OCI-LY3 (cell line): ENCODE results near the gene ADAMTSL5.
A peak's percentile ranks its signal among the peaks of the same experiment; 100 is the strongest.

Experiments
- H2AFZ ChIP-seq: fragments of 200-600, 300-600 bp; shearing (Covaris generic); 2 replicates; pipeline ENCODE4 v1.6.0; 2014; ENCODE audit warnings: antibody characterized with exemption, low read depth, low read length
- H3K27ac ChIP-seq: fragments of 200-600, 300-600 bp; sonication (generic); 2 replicates; pipeline ENCODE4 v1.5.1; 2014; ENCODE audit warnings: mild to moderate bottlenecking, low read length, moderate library complexity, mixed read lengths
- H3K27me3 ChIP-seq: fragments of 200-600, 300-600 bp; sonication (generic); 2 replicates; pipeline ENCODE4 v1.6.1; 2014; ENCODE audit warnings: low read depth, low read length, mixed read lengths
- H3K36me3 ChIP-seq: fragments of 200-600, 300-600 bp; sonication (generic); replicated peaks from 2 replicates; pipeline ENCODE3; 2014; ENCODE audit warnings: low read depth, low read length, mixed read lengths
- H3K4me1 ChIP-seq: fragments of 300-600, 200-600 bp; sonication (generic); 2 replicates; pipeline ENCODE4 v1.6.1; 2014; ENCODE audit warnings: low read length, mixed read lengths
- H3K4me2 ChIP-seq: fragments of 200-600, 300-600 bp; sonication (generic); 2 replicates; pipeline ENCODE4 v1.6.1; 2014; ENCODE audit warnings: low read length, mixed read lengths
- H3K4me3 ChIP-seq: fragments of 300-600, 200-600 bp; sonication (generic); 2 replicates; pipeline ENCODE4 v1.5.1; 2014; ENCODE audit warnings: antibody characterized with exemption, mild to moderate bottlenecking, low read length, moderate library complexity
- H3K79me2 ChIP-seq: fragments of 300-600, 200-600 bp; shearing (Covaris generic); 2 replicates; pipeline ENCODE4 v1.6.1; 2014; ENCODE audit warnings: mild to moderate bottlenecking, low read length, mixed read lengths
- H3K9ac ChIP-seq: fragments of 300-600, 200-600 bp; shearing (Covaris generic); 2 replicates; pipeline ENCODE4 v1.6.0; 2014; ENCODE audit warnings: mild to moderate bottlenecking, low read length, moderate library complexity
- H3K9me3 ChIP-seq: fragments of 200-600, 300-600 bp; shearing (Covaris generic); 2 replicates; pipeline ENCODE4 v1.6.1; 2014; ENCODE audit warnings: low read length, mixed read lengths; ENCODE audit not compliant: insufficient read depth
- H4K20me1 ChIP-seq: fragments of 200-600, 300-600 bp; sonication (generic); 2 replicates; pipeline ENCODE4 v1.6.1; 2016; ENCODE audit warnings: low read length, mixed read lengths; ENCODE audit not compliant: insufficient read depth
- CTCF ChIP-seq: fragments of 200-600, 300-600 bp; sonication (generic); IDR thresholded peaks from 2 replicates; pipeline ENCODE4 v1.5.1; 2014; ENCODE audit warnings: antibody characterized with exemption, low read length, low read depth
- EZH2phosphoT487 ChIP-seq: fragments of 200-600 bp; shearing (Covaris generic); IDR thresholded peaks from 2 replicates; pipeline ENCODE4 v1.6.1; 2018; ENCODE audit warnings: antibody characterized with exemption, mixed run types, low read depth

Gene ADAMTSL5

GRCh38 chr19:1505012-1505411, 7.8 kb downstream of the ADAMTSL5 start:
- H3K4me2 ChIP-seq = no peak overlapping the region
- TF ChIP-seq EZH2phosphoT487 = no peak
- no peak for TF ChIP-seq CTCF
- no peaks in the 10 kb centered on the region for H3K79me2 ChIP-seq
- no peaks in the 10 kb centered on the region for H3K9me3 ChIP-seq
- H3K4me3 ChIP-seq = no peak overlapping the region
- no peaks in the 10 kb centered on the region for H4K20me1 ChIP-seq
- H3K36me3 ChIP-seq = no peaks in the 10 kb centered on the region
- H3K27me3 ChIP-seq = peaks cover 4% of the 10 kb centered on the region; the same call in 1 of the 2 replicates
- no peak overlapping the region for H2AFZ ChIP-seq
- no peak overlapping the region for H3K9ac ChIP-seq
- H3K4me1 ChIP-seq = no peaks in the 10 kb centered on the region
- no peak overlapping the region for H3K27ac ChIP-seq

- H3K36me3 ChIP-seq = no peaks in the 10 kb centered on the region
- no peak for TF ChIP-seq CTCF
- no peak for TF ChIP-seq EZH2phosphoT487
- no peaks in the 10 kb centered on the region for H4K20me1 ChIP-seq
- no peak overlapping the region for H3K9ac ChIP-seq
- H3K9me3 ChIP-seq = no peaks in the 10 kb centered on the region
- no peak overlapping the region for H3K4me2 ChIP-seq
- no peaks in the 10 kb centered on the region for H3K79me2 ChIP-seq
- H3K4me3 ChIP-seq = no peak overlapping the region
- no peak overlapping the region for H2AFZ ChIP-seq
- H3K27me3 ChIP-seq = peaks cover 4% of the 10 kb centered on the region; the same call in 1 of the 2 replicates
- H3K4me1 ChIP-seq = no peaks in the 10 kb centered on the region
- H3K27ac ChIP-seq = no peak overlapping the region
Observed at GRCh38 chr19:1503925-1504773, 8.7 kb downstream of the ADAMTSL5 start.

GRCh38 chr19:1503089-1503924, 9.5 kb downstream of the ADAMTSL5 start:
- Histone ChIP-seq H4K20me1 (no peaks in the 10 kb centered on the region), H3K27ac (no peak overlapping the region), H3K9ac (no peak overlapping the region), H3K4me2 (no peak overlapping the region), H3K9me3 (no peaks in the 10 kb centered on the region), H3K4me1 (no peaks in the 10 kb centered on the region), H3K4me3 (no peak overlapping the region), H2AFZ (no peak overlapping the region), H3K27me3 (peaks cover 4% of the 10 kb centered on the region; the same call in 1 of the 2 replicates), H3K36me3 (no peaks in the 10 kb centered on the region), H3K79me2 (no peaks in the 10 kb centered on the region)
- TF ChIP-seq EZH2phosphoT487 (no peak), CTCF (peak; percentile 68)

- no peaks in the 10 kb centered on the region for H3K79me2 ChIP-seq
- H3K9ac ChIP-seq = no peak overlapping the region
- no peak overlapping the region for H3K4me2 ChIP-seq
- TF ChIP-seq CTCF (no peak), EZH2phosphoT487 (no peak)
- H3K36me3 ChIP-seq = no peaks in the 10 kb centered on the region
- H3K9me3 ChIP-seq = no peaks in the 10 kb centered on the region
- H2AFZ ChIP-seq = no peak overlapping the region
- no peak overlapping the region for H3K4me3 ChIP-seq
- H4K20me1 ChIP-seq = no peaks in the 10 kb centered on the region
- H3K27me3 ChIP-seq = peaks cover 4% of the 10 kb centered on the region; the same call in 1 of the 2 replicates
- H3K27ac ChIP-seq = no peak overlapping the region
- no peaks in the 10 kb centered on the region for H3K4me1 ChIP-seq
Observed at GRCh38 chr19:1502433-1503088, 10.3 kb downstream of the ADAMTSL5 start.
